K562 (cell line): ENCODE data around the gene ZNF569. TPM values are rescaled to one million over a fixed set of nuclear protein-coding genes. Genes with fewer than 3 reads are reported as not detected.
A peak's percentile ranks its signal among the peaks of the same experiment; 100 is the strongest.
"Not testable (repeated sequence)": the region's sequence is repeated elsewhere in the genome, so short reads cannot be mapped to it uniquely, and the experiment has no call there.

Experiments used
- ATAC-seq: fragments of 200-7000 bp; cut with Tn5 transposase; 3 replicates; pipeline ENCODE4 v1.9.1; 2020; ENCODE audit warnings: moderate library complexity
- BruUV-seq: library from RNA; stranded (reverse); fragments of 400-500 nt; replicated peaks from 2 replicates; lab custom pipeline; 2021; lab: Mats Ljungman, UMichigan
- CTCF ChIA-PET: fragments of 300-600 bp; formaldehyde crosslinking; extraction: SDS; loops from one replicate; lab custom pipeline; 2021; ENCODE audit warnings: low intra/inter-chr PET ratio; lab: Yijun Ruan, JAX
- POLR2A ChIA-PET: fragments of 300-600, 350-650 bp; sonication (Branson Sonifier 250); formaldehyde crosslinking; extraction: SDS; loops from one replicate; lab custom pipeline; 2021; ENCODE audit warnings: antibody characterized with exemption, inconsistent platforms; lab: Yijun Ruan, JAX
- DNase-seq, 4 experiments: peaks; one replicate each; pipeline versions ENCODE4 v3.0.0 to v3.0.0-alpha.2; 2011 to 2018; ENCODE audit warnings: low spot score in 3 of 4, mixed read lengths in 3 of 4; ENCODE audit errors: extremely low read depth in 1 of 4
- FAIRE-seq: peaks from 2 replicates; lab custom pipeline; 2011; peaks lifted over from hg19 to GRCh38; lab: Jason Lieb, UNC
- H2AFZ ChIP-seq: 2 replicates; pipeline ENCODE4 v1.6.0; 2011; ENCODE audit warnings: low read depth, low read length, control low read depth, inconsistent platforms
- H3K27ac ChIP-seq: fragments of 200-600 bp; 3 replicates; pipeline ENCODE4 v1.8.0; 2011; ENCODE audit warnings: low read depth, mild to moderate bottlenecking, control low read depth, inconsistent platforms, low read length, moderate library complexity, mixed read lengths; ENCODE audit errors: extremely low read depth
- H3K27me3 ChIP-seq, 2 experiments: fragments of 300-600 bp in 1 of 2; 2 replicates in 1 of 2; 3 replicates in 1 of 2; pipeline versions ENCODE4 v1.6.0 to v1.8.0; 2011; ENCODE audit warnings: inconsistent platforms in 2 of 2, low read length in 2 of 2, mild to moderate bottlenecking in 1 of 2, mixed read lengths in 1 of 2, moderate library complexity in 1 of 2; ENCODE audit not compliant: control insufficient read depth in 2 of 2, insufficient read depth in 2 of 2
- H3K36me3 ChIP-seq: fragments of 300-600 bp; 3 replicates; pipeline ENCODE4 v1.8.0; 2011; ENCODE audit warnings: mild to moderate bottlenecking, low read length, inconsistent platforms; ENCODE audit not compliant: control insufficient read depth, insufficient read depth
- H3K4me1 ChIP-seq, 2 experiments: fragments of 200-600 bp in 1 of 2; replicated peaks in 1 of 2; 2 replicates in 1 of 2; 3 replicates in 1 of 2; pipeline versions ENCODE4 v1.5.1 to v1.8.0; 2011; ENCODE audit warnings: inconsistent platforms in 2 of 2, low read length in 2 of 2, mild to moderate bottlenecking in 1 of 2, mixed read lengths in 1 of 2, moderate library complexity in 1 of 2; ENCODE audit not compliant: control insufficient read depth in 2 of 2, insufficient read depth in 2 of 2
- H3K4me2 ChIP-seq: 2 replicates; pipeline ENCODE4 v1.6.1; 2011; ENCODE audit warnings: low read length, control low read depth, inconsistent platforms, mixed read lengths; ENCODE audit not compliant: insufficient read depth
- H3K4me3 ChIP-seq: fragments of 200-600 bp; sonication (generic), shearing (Covaris generic); 2 replicates; pipeline ENCODE4 v1.5.1; 2016; ENCODE audit warnings: control low read depth, inconsistent platforms
- H3K79me2 ChIP-seq: fragments of 200-600 bp; 3 replicates; pipeline ENCODE4 v1.8.0; 2011; ENCODE audit warnings: low read length, inconsistent platforms; ENCODE audit not compliant: control insufficient read depth, insufficient read depth
- H3K9ac ChIP-seq, 2 experiments: 2 replicates each; pipeline versions ENCODE4 v1.6.0 to v1.6.1; 2011; ENCODE audit warnings: low read depth in 2 of 2, low read length in 2 of 2, control low read depth in 1 of 2, inconsistent platforms in 1 of 2, mild to moderate bottlenecking in 1 of 2, mixed read lengths in 1 of 2; ENCODE audit not compliant: insufficient read depth in 1 of 2
- H3K9me1 ChIP-seq: one replicate; pipeline ENCODE4 v1.6.0; 2011; ENCODE audit warnings: inconsistent platforms, mild to moderate bottlenecking, low read length, moderate library complexity; ENCODE audit not compliant: control insufficient read depth, insufficient read depth
- H3K9me3 ChIP-seq: replicated peaks from 2 replicates; pipeline ENCODE4 v1.5.1; 2011; ENCODE audit warnings: low read depth, low read length, inconsistent platforms; ENCODE audit not compliant: control insufficient read depth, insufficient read depth
- H4K20me1 ChIP-seq: replicated peaks from 2 replicates; pipeline ENCODE4 v1.6.1; 2011; ENCODE audit warnings: low read length, inconsistent platforms, mixed read lengths; ENCODE audit not compliant: control insufficient read depth, insufficient read depth
- CTCF ChIP-seq, 3 experiments: IDR thresholded peaks in 2 of 3; conservative IDR thresholded peaks in 1 of 3; 2 replicates each; pipeline ENCODE4 v1.5.1; 2011 to 2012; ENCODE audit warnings: low read length in 3 of 3, mild to moderate bottlenecking in 3 of 3, control low read depth in 2 of 3, improper control_type of control experiment in 1 of 3, inconsistent platforms in 1 of 3, low read depth in 1 of 3, mixed read lengths in 1 of 3, moderate library complexity in 1 of 3; ENCODE audit not compliant: insufficient read depth in 2 of 3
- KDM1A ChIP-seq, 2 experiments: fragments of 450-650 bp; IDR thresholded peaks; 2 replicates each; pipeline ENCODE4 v1.6.1; 2016; ENCODE audit warnings: mild to moderate bottlenecking in 2 of 2
- L3MBTL2 ChIP-seq: fragments of 450-650 bp; IDR thresholded peaks from 2 replicates; pipeline ENCODE4 v1.6.1; 2016; ENCODE audit warnings: mild to moderate bottlenecking, moderate library complexity
- RAD21 ChIP-seq, 2 experiments: fragments of 250-450 bp in 1 of 2; fragments of 450-650 bp in 1 of 2; sonication (Bioruptor Pico) in 1 of 2; formaldehyde crosslinking in 1 of 2; IDR thresholded peaks in 1 of 2; conservative IDR thresholded peaks in 1 of 2; 2 replicates each; pipeline versions ENCODE4 v1.4.0 to v1.8.0; 2020 to 2022; ENCODE audit warnings: mild to moderate bottlenecking in 2 of 2, moderate library complexity in 1 of 2
- WGBS: fragments of 100-300 bp; shearing (Covaris generic); methylation state at CpG from one replicate; pipeline ENCODE4 v1.1.6; 2016; ENCODE audit warnings: low coverage, mixed read lengths; ENCODE audit not compliant: insufficient coverage; ENCODE audit errors: missing lambda C conversion rate; 5-methylcytosine and 5-hydroxymethylcytosine counted together
- in situ Hi-C: fragments of 300-500 bp; cut with MboI; formaldehyde crosslinking; loops from 4 replicates; pipeline ENCODE4 v1.15.0; 2018; ENCODE audit warnings: inconsistent platforms, mixed read lengths
- intact Hi-C: fragments of 100-400 bp; cut with micrococcal nuclease; formaldehyde crosslinking; loops from 2 replicates; pipeline ENCODE4 v1.14.2; 2022
- polyA plus RNA-seq, 8 experiments: library from polyadenylated mRNA; depleted of rRNA in 4 of 8; stranded (reverse) in 5 of 8; unstranded in 3 of 8; fragments of >200 nt; fragmentation: Nextera tagmentation in 2 of 8; fragmentation: Illumina TruSeq in 1 of 8; extraction: Ambion mirVana in 2 of 8; extraction: Trizol in 1 of 8; gene quantifications; 2 replicates each; pipeline versions ENCODE4 v1.2.1 to v1.2.3, GENCODE V29; 2011 to 2014; ENCODE audit warnings: inconsistent platforms in 1 of 8, missing spikeins in 1 of 8
- total RNA-seq, 7 experiments: library from RNA; depleted of rRNA in 6 of 7; stranded (reverse); fragments of >200 nt in 6 of 7; fragmentation: Illumina TruSeq in 2 of 7; extraction: Trizol in 2 of 7; gene quantifications; 2 replicates each; pipeline versions ENCODE4 v1.2.1 to v1.2.3, GENCODE V29; 2011 to 2021; ENCODE audit warnings: low replicate concordance in 1 of 7

ZNF569 gene
- total and polyA plus RNA-seq, 9 of the 15 experiments (the other 6 are each of a cell fraction or from before 2014, with no cell fraction given), result 2.1 to 5.7 (median 4.5) TPM

- ATAC-seq, result not testable (repeated sequence)
Measured at GRCh38 chr19:37370386-37370879, 96.8 kb downstream of the ZNF569 start.

GRCh38 chr19:37362733-37363132 is 104.5 kb downstream of the ZNF569 start:
- peak; percentile 17 to 42 (median 20) for DNase-seq
- ChIA-PET CTCF (no interaction called here), POLR2A (no interaction called here)
- peak; percentile 42; the same call in 2 of the 3 replicates for ATAC-seq
- in situ Hi-C loops (no loop called here), intact Hi-C loops (no loop called here)
- 0 out of 4 replicates have a peak, but pooled peaks of 1 of the 2 experiments have one; percentile 14 for TF ChIP-seq RAD21 (CRISPR knock-in tag; conservative IDR thresholded peaks at IDR 0.05 in 1 of 2, IDR thresholded peaks at IDR 0.05 in 1 of 2)
- no peak for TF ChIP-seq L3MBTL2
- peak in 1 of 3 experiments; percentile 39; a peak in 2 of 6 replicates for TF ChIP-seq CTCF (IDR thresholded peaks at IDR 0.05 in 2 of 3, conservative IDR thresholded peaks at IDR 0.05 in 1 of 3; ENCODE audit: insufficient read depth in 2 of 3, low read depth in 1 of 3, low read length in 3 of 3)
- Histone ChIP-seq H3K79me2 (no peaks in the 10 kb centered on the region), H3K4me2 (no peak overlapping the region), H4K20me1 (no peaks in the 10 kb centered on the region), H3K4me1 (no peaks in the 10 kb centered on the region), H3K36me3 (no peaks in the 10 kb centered on the region), H3K9me3 (peaks cover 12% of the 10 kb centered on the region; the same call in 1 of the 2 replicates), H3K9ac (no peak overlapping the region), H3K27me3 (no peaks in the 10 kb centered on the region), H3K4me3 (no peak overlapping the region), H2AFZ (no peak overlapping the region), H3K9me1 (no peaks in the 10 kb centered on the region), H3K27ac (no peak overlapping the region)
- FAIRE-seq, result no peak
- BruUV-seq, result no TSS peak
- 3% methylated on average over 6 of the region's 6 CpGs for WGBS

More at GRCh38 chr19:37370386-37370879, 96.8 kb downstream of the ZNF569 start:
- H3K27ac ChIP-seq, H3K79me2 ChIP-seq, H3K36me3 ChIP-seq, FAIRE-seq, H3K9me3 ChIP-seq, in situ Hi-C loops, H3K9ac ChIP-seq, DNase-seq, CTCF ChIA-PET, H3K27me3 ChIP-seq, H3K9me1 ChIP-seq, H4K20me1 ChIP-seq, intact Hi-C loops, H3K4me1 ChIP-seq, BruUV-seq: not testable (repeated sequence)
- 3% methylated on average over 18 of the region's 18 CpGs for WGBS
- POLR2A ChIA-PET, result interaction anchor here (0.7 kb wide), 1 partner anchor 224 kb away, joined by 4 read pairs; the partner anchor contains the start of genes ZNF540 and ZNF571
- peak; percentile 31 to 65; a peak in 3 of 4 replicates for TF ChIP-seq KDM1A (IDR thresholded peaks at IDR 0.05)
- H2AFZ ChIP-seq, result peak overlapping the region; percentile 89
- peak overlapping the region; percentile 49 for H3K4me3 ChIP-seq
- peak overlapping the region; percentile 85 for H3K4me2 ChIP-seq
